Hepatocyte (in vitro differentiated cells): ENCODE data around the gene NXPE2. TPM values are rescaled to one million over a fixed set of nuclear protein-coding genes. Genes with fewer than 3 reads are reported as not detected.

Experiments
- DNase-seq: peaks from one replicate; pipeline ENCODE4 v3.0.0-alpha.2; 2016; ENCODE audit warnings: low spot score
- H2AFZ ChIP-seq: fragments of 200-600 bp; sonication (generic); 2 replicates; pipeline ENCODE4 v1.6.0; 2016; ENCODE audit warnings: antibody characterized with exemption, mild to moderate bottlenecking
- H3K27ac ChIP-seq: fragments of 200-600 bp; sonication (generic); 2 replicates; pipeline ENCODE4 v1.5.1; 2016; ENCODE audit warnings: mild to moderate bottlenecking
- H3K27me3 ChIP-seq: fragments of 200-600 bp; sonication (generic); 2 replicates; pipeline ENCODE4 v1.6.1; 2016
- H3K36me3 ChIP-seq: fragments of 200-600 bp; sonication (generic); replicated peaks from 2 replicates; pipeline ENCODE4 v1.5.1; 2016; ENCODE audit warnings: low read depth; ENCODE audit not compliant: insufficient read depth
- H3K4me1 ChIP-seq: fragments of 200-600 bp; sonication (generic); 2 replicates; pipeline ENCODE4 v1.5.1; 2016; ENCODE audit warnings: mild to moderate bottlenecking, moderate library complexity; ENCODE audit not compliant: insufficient read depth
- H3K4me2 ChIP-seq: fragments of 200-600 bp; sonication (generic); 2 replicates; pipeline ENCODE4 v1.6.0; 2016
- H3K4me3 ChIP-seq: fragments of 200-600 bp; sonication (generic); 2 replicates; pipeline ENCODE4 v1.5.1; 2016; ENCODE audit warnings: mild to moderate bottlenecking
- H3K79me2 ChIP-seq: fragments of 200-600 bp; sonication (generic); 2 replicates; pipeline ENCODE4 v1.6.0; 2017; ENCODE audit warnings: mild to moderate bottlenecking
- H3K9me2 ChIP-seq: fragments of 200-600 bp; sonication (generic); replicated peaks from 2 replicates; pipeline ENCODE4 v1.6.0; 2017; ENCODE audit warnings: mild to moderate bottlenecking; ENCODE audit not compliant: insufficient read depth
- H3K9me3 ChIP-seq: fragments of 200-600 bp; sonication (generic); 2 replicates; pipeline ENCODE4 v1.5.1; 2016; ENCODE audit warnings: low read depth, mild to moderate bottlenecking
- H4K20me1 ChIP-seq: fragments of 200-600 bp; sonication (generic); 2 replicates; pipeline ENCODE4 v1.6.0; 2016; ENCODE audit warnings: mild to moderate bottlenecking; ENCODE audit not compliant: insufficient read depth, poor library complexity, severe bottlenecking
- EZH2 ChIP-seq: fragments of 200-600 bp; sonication (generic); IDR thresholded peaks from 2 replicates; pipeline ENCODE4 v1.6.1; 2016; ENCODE audit warnings: antibody characterized with exemption, mild to moderate bottlenecking, borderline replicate concordance
- EZH2phosphoT487 ChIP-seq: fragments of 200-600 bp; sonication (generic); IDR thresholded peaks from one replicate; pipeline ENCODE4 v1.6.1; 2018; ENCODE audit warnings: antibody characterized with exemption, mild to moderate bottlenecking, low read depth, moderate library complexity; ENCODE audit not compliant: unreplicated experiment, severe bottlenecking
- WGBS: methylation state at CpG from one replicate; pipeline ENCODE4 v1.1.6; 2016; ENCODE audit warnings: low lambda C conversion rate; ENCODE audit errors: missing lambda C conversion rate; 5-methylcytosine and 5-hydroxymethylcytosine counted together
- polyA plus RNA-seq: library from polyadenylated mRNA; unstranded; fragments of >200 nt; fragmentation: Nextera tagmentation; extraction: Ambion mirVana; gene quantifications from 2 replicates; pipeline ENCODE4 v1.2.1, GENCODE V29; 2016
- total RNA-seq: library from RNA; depleted of rRNA; stranded (reverse); fragments of >200 nt; gene quantifications from 2 replicates; pipeline ENCODE4 v1.2.3, GENCODE V29; 2014
- TF ChIP-seq, protein P1 (sequence below): fragments of 200-600 bp; sonication (generic); IDR thresholded peaks from 2 replicates; pipeline ENCODE4 v1.5.1; 2016; ENCODE audit warnings: antibody characterized with exemption, mild to moderate bottlenecking; ENCODE audit not compliant: poor library complexity

NXPE2 gene
- total and polyA plus RNA-seq, 2 experiments from 2014 or later: 0.07 TPM; not detected in 1

DNA sequence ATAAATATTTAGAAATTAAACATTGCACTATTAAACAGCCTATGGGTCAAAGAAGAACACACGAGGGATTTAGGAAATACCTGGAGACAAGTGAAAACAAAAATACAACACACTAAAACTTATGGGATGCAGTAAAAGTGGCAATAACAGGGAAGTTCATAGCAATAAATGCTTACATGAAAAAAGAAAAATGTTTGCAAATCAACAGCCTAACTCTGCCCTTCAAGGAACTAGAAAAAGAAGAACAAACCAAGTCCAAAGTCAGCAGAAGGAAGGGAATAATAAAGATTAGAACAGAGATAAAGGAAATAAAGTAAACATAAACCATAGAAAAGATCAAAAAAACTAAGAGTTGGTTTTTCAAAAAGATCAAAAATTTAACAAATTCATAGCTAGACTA lies 31.6 kb downstream of the NXPE2 start:
- Histone ChIP-seq H3K4me2 (no peak overlapping the region), H2AFZ (no peak overlapping the region), H3K27me3 (no peaks in the 10 kb centered on the region), H3K4me3 (no peak overlapping the region), H3K36me3 (no peaks in the 10 kb centered on the region), H3K4me1 (no peaks in the 10 kb centered on the region), H3K27ac (no peak overlapping the region), H4K20me1 (no peaks in the 10 kb centered on the region), H3K9me2 (no peaks in the 10 kb centered on the region), H3K79me2 (no peaks in the 10 kb centered on the region), H3K9me3 (no peaks in the 10 kb centered on the region)
- 83% methylated on average over 1 of the region's 1 CpG for WGBS
- DNase-seq: no peak
- TF ChIP-seq EZH2phosphoT487: no peak
- no peak for TF ChIP-seq EZH2
- TF ChIP-seq, protein P1, sequence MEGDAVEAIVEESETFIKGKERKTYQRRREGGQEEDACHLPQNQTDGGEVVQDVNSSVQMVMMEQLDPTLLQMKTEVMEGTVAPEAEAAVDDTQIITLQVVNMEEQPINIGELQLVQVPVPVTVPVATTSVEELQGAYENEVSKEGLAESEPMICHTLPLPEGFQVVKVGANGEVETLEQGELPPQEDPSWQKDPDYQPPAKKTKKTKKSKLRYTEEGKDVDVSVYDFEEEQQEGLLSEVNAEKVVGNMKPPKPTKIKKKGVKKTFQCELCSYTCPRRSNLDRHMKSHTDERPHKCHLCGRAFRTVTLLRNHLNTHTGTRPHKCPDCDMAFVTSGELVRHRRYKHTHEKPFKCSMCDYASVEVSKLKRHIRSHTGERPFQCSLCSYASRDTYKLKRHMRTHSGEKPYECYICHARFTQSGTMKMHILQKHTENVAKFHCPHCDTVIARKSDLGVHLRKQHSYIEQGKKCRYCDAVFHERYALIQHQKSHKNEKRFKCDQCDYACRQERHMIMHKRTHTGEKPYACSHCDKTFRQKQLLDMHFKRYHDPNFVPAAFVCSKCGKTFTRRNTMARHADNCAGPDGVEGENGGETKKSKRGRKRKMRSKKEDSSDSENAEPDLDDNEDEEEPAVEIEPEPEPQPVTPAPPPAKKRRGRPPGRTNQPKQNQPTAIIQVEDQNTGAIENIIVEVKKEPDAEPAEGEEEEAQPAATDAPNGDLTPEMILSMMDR: no peak

DNA sequence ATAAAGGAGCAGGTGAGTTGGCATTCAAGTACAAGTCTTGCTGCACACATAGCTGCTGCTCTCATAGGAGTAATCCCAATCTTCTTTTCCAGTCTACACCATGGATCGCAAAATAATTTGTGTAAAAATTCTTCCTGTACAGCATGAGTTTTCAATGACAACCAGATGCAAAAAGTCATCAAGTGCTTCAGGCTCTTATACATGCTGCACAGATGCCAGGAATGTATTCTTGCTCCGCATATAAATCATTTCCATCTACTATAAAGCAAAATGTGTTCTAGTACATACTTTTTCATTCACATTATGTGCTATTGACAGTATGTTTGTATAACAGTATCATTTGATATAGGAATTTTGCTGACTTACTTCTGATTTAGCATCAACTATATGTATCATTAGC lies 35.4 kb downstream of the NXPE2 start:
- TF ChIP-seq EZH2phosphoT487: no peak
- TF ChIP-seq, protein P1: no peak
- no peak for TF ChIP-seq EZH2
- no peaks in the 10 kb centered on the region for H3K36me3 ChIP-seq
- no peaks in the 10 kb centered on the region for H3K79me2 ChIP-seq
- 84% methylated on average over 2 of the region's 2 CpGs for WGBS
- H2AFZ ChIP-seq: no peak overlapping the region
- no peaks in the 10 kb centered on the region for H3K27me3 ChIP-seq
- no peaks in the 10 kb centered on the region for H3K9me3 ChIP-seq
- H3K4me1 ChIP-seq: no peaks in the 10 kb centered on the region
- no peaks in the 10 kb centered on the region for H3K9me2 ChIP-seq
- H3K4me2 ChIP-seq: no peak overlapping the region
- no peak overlapping the region for H3K27ac ChIP-seq
- no peaks in the 10 kb centered on the region for H4K20me1 ChIP-seq
- DNase-seq: no peak
- H3K4me3 ChIP-seq: no peak overlapping the region

DNA sequence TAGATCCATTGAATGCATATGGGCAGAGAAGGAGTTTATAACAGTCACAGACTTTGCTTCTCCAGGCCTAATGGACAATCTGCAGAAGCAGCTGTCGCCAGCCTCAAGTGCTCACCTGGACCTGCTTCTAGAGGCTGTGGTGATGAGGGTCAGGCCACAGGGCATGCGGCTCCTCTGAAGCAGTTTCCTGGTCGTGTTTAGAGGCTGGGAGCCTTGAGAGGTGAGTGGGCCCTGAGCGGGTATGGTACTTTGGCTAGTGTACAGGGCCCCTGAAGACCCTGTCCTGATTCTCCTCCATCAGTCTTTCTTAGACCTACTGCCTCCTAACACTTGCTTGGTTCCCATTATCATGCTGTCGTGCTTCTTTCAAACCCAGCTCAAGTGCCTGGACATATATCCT lies 41.2 kb downstream of the NXPE2 start:
- whole genome bisulfite sequencing: 91% methylated on average over 5 of the region's 5 CpGs
- Histone ChIP-seq H3K79me2 (no peaks in the 10 kb centered on the region), H3K27me3 (no peaks in the 10 kb centered on the region), H4K20me1 (no peaks in the 10 kb centered on the region), H3K4me2 (no peak overlapping the region), H3K27ac (no peak overlapping the region), H3K36me3 (no peaks in the 10 kb centered on the region), H3K9me2 (no peaks in the 10 kb centered on the region), H3K4me1 (no peaks in the 10 kb centered on the region), H3K9me3 (no peaks in the 10 kb centered on the region), H2AFZ (no peak overlapping the region), H3K4me3 (no peak overlapping the region)
- no peak for DNase-seq
- TF ChIP-seq EZH2phosphoT487 (no peak), EZH2 (no peak)
- TF ChIP-seq, protein P1: no peak

DNA sequence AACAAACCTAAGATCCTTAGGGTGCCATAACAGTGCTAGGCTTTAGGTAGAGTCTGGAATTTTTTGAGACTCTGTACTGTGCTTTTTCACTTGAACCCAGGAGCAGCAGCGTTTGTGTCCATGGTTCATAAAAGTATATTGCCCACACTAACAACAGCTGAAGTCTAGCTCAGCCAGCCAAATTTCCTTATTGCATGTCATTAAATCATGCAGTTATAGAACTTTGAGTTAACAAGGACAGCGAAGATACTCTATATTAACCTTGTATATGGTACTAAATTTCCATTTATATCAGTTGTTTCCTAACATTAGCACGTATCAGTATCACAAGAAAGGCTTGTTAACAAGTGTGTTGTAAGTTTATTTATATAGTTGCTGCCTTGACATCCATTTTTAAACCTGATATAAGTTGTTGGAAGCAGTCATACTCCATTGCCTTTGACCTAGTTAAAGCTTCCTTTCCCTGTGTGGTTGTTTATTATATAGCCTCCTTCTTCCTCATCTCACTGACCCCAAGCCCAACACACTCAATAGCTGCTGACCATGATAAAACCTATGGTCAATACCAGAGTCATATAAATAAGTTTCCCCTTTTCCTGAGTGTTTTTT lies 46.7 kb downstream of the NXPE2 start:
- no peak overlapping the region for H3K4me3 ChIP-seq
- H3K9me3 ChIP-seq: no peaks in the 10 kb centered on the region
- DNase-seq: no peak
- no peak overlapping the region for H2AFZ ChIP-seq
- no peaks in the 10 kb centered on the region for H3K36me3 ChIP-seq
- H4K20me1 ChIP-seq: no peaks in the 10 kb centered on the region
- H3K79me2 ChIP-seq: no peaks in the 10 kb centered on the region
- H3K4me1 ChIP-seq: no peaks in the 10 kb centered on the region
- TF ChIP-seq EZH2 (no peak), EZH2phosphoT487 (no peak)
- TF ChIP-seq, protein P1: no peak
- no peaks in the 10 kb centered on the region for H3K9me2 ChIP-seq
- H3K4me2 ChIP-seq: no peak overlapping the region
- H3K27me3 ChIP-seq: no peaks in the 10 kb centered on the region
- 86% methylated on average over 3 of the region's 3 CpGs for WGBS
- no peak overlapping the region for H3K27ac ChIP-seq
